B cell (primary cell): ENCODE measurements around the gene QSER1. TPM values are rescaled to one million over a fixed set of nuclear protein-coding genes. Genes with fewer than 3 reads are reported as not detected.

Experiments
- ATAC-seq: fragments of 200-7000 bp; cut with Tn5 transposase; one replicate; pipeline ENCODE4 v1.10.0; 2021; ENCODE audit warnings: low read depth, mild to moderate bottlenecking, moderate number of reproducible peaks, moderate library complexity
- CTCF ChIA-PET: fragments of 350-600 bp; sonication (Branson Sonifier 250); formaldehyde crosslinking; loops from one replicate; lab custom pipeline; 2021; ENCODE audit warnings: antibody characterized with exemption, inconsistent platforms; lab: Charles Lee
- POLR2A ChIA-PET: fragments of 350-600 bp; sonication (Branson Sonifier 250); formaldehyde crosslinking; loops from one replicate; lab custom pipeline; 2021; ENCODE audit warnings: antibody characterized with exemption; lab: Charles Lee
- DNase-seq: peaks from one replicate; pipeline ENCODE4 v3.0.0; 2013
- H2AFZ ChIP-seq: 2 replicates; pipeline ENCODE4 v1.6.1; 2012; ENCODE audit warnings: mild to moderate bottlenecking, low read depth, low read length; ENCODE audit not compliant: insufficient read depth, poor library complexity, severe bottlenecking
- H3K27ac ChIP-seq, 2 donors: 1 replicate in 1 of 2; 2 replicates in 1 of 2; pipeline ENCODE4 v1.5.1; 2012 to 2013; ENCODE audit warnings: low read length in 2 of 2, mild to moderate bottlenecking in 2 of 2, moderate library complexity in 1 of 2
- H3K27me3 ChIP-seq, 4 experiments: fragments of 200-600 bp in 1 of 4; sonication (generic) in 1 of 4; replicated peaks in 1 of 4; 1 replicate in 2 of 4; 2 replicates in 2 of 4; pipeline versions ENCODE4 v1.6.1 to v1.7.0; 2013 to 2016; ENCODE audit warnings: low read length in 3 of 4, mild to moderate bottlenecking in 2 of 4, mixed read lengths in 1 of 4, moderate library complexity in 1 of 4; ENCODE audit not compliant: insufficient read depth in 4 of 4, control insufficient read depth in 3 of 4; ENCODE audit errors: control extremely low read depth in 1 of 4
- H3K36me3 ChIP-seq, 2 experiments: replicated peaks in 1 of 2; 1 replicate in 1 of 2; 2 replicates in 1 of 2; pipeline versions ENCODE4 v1.6.1 to v1.7.1; 2013; ENCODE audit warnings: low read length in 1 of 2; ENCODE audit not compliant: insufficient read depth in 2 of 2, control insufficient read depth in 1 of 2; ENCODE audit errors: control extremely low read depth in 1 of 2, extremely low read depth in 1 of 2
- H3K4me1 ChIP-seq, 2 donors: fragments of 200-600 bp in 1 of 2; sonication (generic) in 1 of 2; 1 replicate in 1 of 2; 2 replicates in 1 of 2; pipeline versions ENCODE4 v1.5.1 to v1.6.1; 2013 to 2017; ENCODE audit warnings: low read length in 2 of 2; ENCODE audit not compliant: control insufficient read depth in 2 of 2, insufficient read depth in 2 of 2
- H3K4me2 ChIP-seq: replicated peaks from 2 replicates; pipeline ENCODE3; 2012; ENCODE audit warnings: mild to moderate bottlenecking, low read depth, low read length; ENCODE audit not compliant: poor library complexity, severe bottlenecking
- H3K4me3 ChIP-seq, 5 experiments: fragments of 200-600 bp in 1 of 5; sonication (generic) in 1 of 5; 1 replicate in 3 of 5; 2 replicates in 2 of 5; pipeline versions ENCODE4 v1.5.1 to v1.7.0; 2011 to 2016; ENCODE audit warnings: low read length in 4 of 5, mild to moderate bottlenecking in 4 of 5, low read depth in 2 of 5, control low read depth in 1 of 5, moderate library complexity in 1 of 5; ENCODE audit not compliant: insufficient read depth in 1 of 5; ENCODE audit errors: control extremely low read depth in 1 of 5, extremely low read depth in 1 of 5
- H3K79me2 ChIP-seq: fragments of 200-600 bp; sonication (generic); one replicate; pipeline ENCODE4 v1.6.0; 2016; ENCODE audit warnings: low read length; ENCODE audit not compliant: control insufficient read depth, insufficient read depth
- H3K9ac ChIP-seq: fragments of 200-600 bp; sonication (generic); 2 replicates; pipeline ENCODE4 v1.6.1; 2017; ENCODE audit warnings: mild to moderate bottlenecking, low read length, moderate library complexity
- H3K9me3 ChIP-seq, 3 donors: one replicate each; pipeline versions ENCODE4 v1.6.1 to v1.7.1; 2013; ENCODE audit warnings: low read length in 2 of 3; ENCODE audit not compliant: control insufficient read depth in 2 of 3, insufficient read depth in 1 of 3; ENCODE audit errors: control extremely low read depth in 1 of 3
- H4K20me1 ChIP-seq: 2 replicates; pipeline ENCODE4 v1.6.0; 2012; ENCODE audit warnings: mild to moderate bottlenecking, low read length; ENCODE audit not compliant: insufficient read depth, control insufficient read depth, poor library complexity, severe bottlenecking
- H3K27ac Mint-ChIP-seq: one replicate; pipeline ENCODE4 v1.8.0; 2021; ENCODE audit warnings: mixed read lengths
- H3K27me3 Mint-ChIP-seq: one replicate; pipeline ENCODE4 v1.8.0; 2021; ENCODE audit warnings: mixed read lengths
- H3K4me1 Mint-ChIP-seq: one replicate; pipeline ENCODE4 v1.8.0; 2021; ENCODE audit warnings: mixed read lengths
- H3K4me3 Mint-ChIP-seq: one replicate; pipeline ENCODE4 v1.8.0; 2021; ENCODE audit warnings: mixed read lengths
- H3K9me3 Mint-ChIP-seq: one replicate; pipeline ENCODE4 v1.8.0; 2022; ENCODE audit warnings: mixed read lengths; ENCODE audit not compliant: insufficient read depth
- EZH2 ChIP-seq: IDR thresholded peaks from 2 replicates; pipeline ENCODE4 v1.6.1; 2012; ENCODE audit warnings: borderline replicate concordance, low read depth, mild to moderate bottlenecking, moderate library complexity, low read length; ENCODE audit not compliant: insufficient read depth, poor library complexity, severe bottlenecking
- WGBS: methylation state at CpG from one replicate; pipeline ENCODE4 v1.1.5; 2013; ENCODE audit warnings: missing lambda C conversion rate; ENCODE audit not compliant: insufficient coverage; 5-methylcytosine and 5-hydroxymethylcytosine counted together
- intact Hi-C: fragments of 100-400 bp; cut with micrococcal nuclease; formaldehyde crosslinking; loops from one replicate; pipeline ENCODE4 v1.10.0; 2022
- polyA minus RNA-seq: library from RNA; depleted of rRNA, polyadenylated mRNA; stranded (reverse); fragments of >200 nt; gene quantifications from 2 replicates; pipeline ENCODE4 v1.2.3, GENCODE V29; 2012
- polyA plus RNA-seq: library from polyadenylated mRNA; depleted of rRNA; stranded (reverse); fragments of >200 nt; gene quantifications from 2 replicates; pipeline ENCODE4 v1.2.3, GENCODE V29; 2012
- total RNA-seq, 2 donors: library from RNA; stranded (reverse); fragments of 120-200 nt in 1 of 2; gene quantifications; 1 replicate in 1 of 2; 2 replicates in 1 of 2; pipeline versions ENCODE4 v1.2.3 to v1.2.4, GENCODE V29; 2013 to 2022
- TF ChIP-seq, protein P1 (sequence below): fragments of 200-600 bp; IDR thresholded peaks from one replicate; pipeline ENCODE4 v1.8.0; 2022; ENCODE audit warnings: antibody characterized with exemption, mild to moderate bottlenecking

The QSER1 gene
- total RNA-seq (23.1 and 24.6 TPM in 2 replicates), polyA plus RNA-seq (2.5 and 3.5 TPM in 2 replicates), polyA minus RNA-seq (4.8 and 8.1 TPM in 2 replicates)
- total RNA-seq (2013), result 11.6 TPM

DNA sequence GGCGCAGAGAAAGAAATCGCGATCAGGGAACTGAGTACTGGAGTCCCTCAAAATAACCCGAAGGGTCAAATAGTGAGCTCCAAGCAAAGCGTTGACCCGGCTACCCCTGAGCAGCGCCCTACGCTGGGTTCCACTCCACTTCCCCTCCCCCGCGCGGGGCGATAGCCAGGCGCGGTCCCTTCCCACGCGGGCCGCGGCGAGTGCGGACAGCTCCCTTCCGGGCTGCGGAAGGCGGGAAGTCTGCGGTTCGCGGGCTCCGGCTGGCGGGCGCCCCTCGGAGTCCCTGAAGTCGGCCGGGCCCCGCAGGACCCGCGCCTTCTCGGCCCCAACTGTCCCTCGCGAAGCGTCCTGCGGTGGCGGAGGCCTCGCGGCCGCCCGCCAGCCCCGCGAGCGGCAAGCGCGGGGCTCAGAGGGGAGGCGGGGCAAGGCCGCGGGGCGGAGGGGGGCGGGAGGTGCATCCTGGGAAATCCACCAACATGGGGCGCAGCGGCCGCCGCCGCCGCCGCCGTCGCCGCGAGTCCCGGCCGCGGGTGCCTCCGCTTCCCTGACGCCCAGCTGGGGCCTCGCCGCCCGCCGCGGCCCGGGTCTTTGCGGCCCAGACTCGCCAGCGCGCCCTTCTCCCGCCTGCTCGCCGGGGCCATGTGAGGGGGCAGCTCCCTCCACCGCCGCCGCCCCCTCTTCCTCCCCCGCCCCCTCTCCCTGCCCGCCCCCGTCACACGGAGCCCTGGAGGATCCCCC is at the start of gene QSER1:
TSS of gene QSER1 (plus strand) at position 457 of the 738 bp plus-strand sequence. CDS start 315 bp downstream, outside the sequence.
- Histone ChIP-seq H3K4me3 (peak within 1 kb of the TSS; percentile 68 to 88 (median 84)), H3K27me3 (no peaks in the 10 kb centered on the region), H3K27ac (peak within 1 kb of the TSS; percentile 61 to 86), H3K9ac (peak within 1 kb of the TSS; percentile 90), H3K79me2 (peaks cover 41% of the 10 kb centered on the region), H3K4me1 (peaks cover 12 to 16% of the 10 kb centered on the region in 2 donors), H3K4me2 (peak within 1 kb of the TSS; percentile 85), H4K20me1 (no peaks in the 10 kb centered on the region), H3K9me3 (peaks cover 0 to 10% (median 0%) of the 10 kb centered on the region in 3 donors), H3K36me3 (no peaks in the 10 kb centered on the region), H2AFZ (peak within 1 kb of the TSS; percentile 95)
- DNase-seq (peak; percentile 88), ATAC-seq (peak; percentile 77)
- H3K27me3 Mint-ChIP-seq, result no peaks in the 10 kb centered on the region
- ChIA-PET CTCF (interaction anchor here (0.6 to 2.9 kb wide), 5 partner anchors 11 to 455 kb away, joined by 3 to 11 read pairs (median 5); no protein-coding TSS in a partner anchor), POLR2A (interaction anchor here (1.1 to 1.9 kb wide), 3 partner anchors 147 to 269 kb away, joined by 3 to 12 read pairs (median 9); partner anchors contain the start of gene TCP11L1)
- H3K4me3 Mint-ChIP-seq, result peak within 1 kb of the TSS; percentile 89
- TF ChIP-seq, protein P1, sequence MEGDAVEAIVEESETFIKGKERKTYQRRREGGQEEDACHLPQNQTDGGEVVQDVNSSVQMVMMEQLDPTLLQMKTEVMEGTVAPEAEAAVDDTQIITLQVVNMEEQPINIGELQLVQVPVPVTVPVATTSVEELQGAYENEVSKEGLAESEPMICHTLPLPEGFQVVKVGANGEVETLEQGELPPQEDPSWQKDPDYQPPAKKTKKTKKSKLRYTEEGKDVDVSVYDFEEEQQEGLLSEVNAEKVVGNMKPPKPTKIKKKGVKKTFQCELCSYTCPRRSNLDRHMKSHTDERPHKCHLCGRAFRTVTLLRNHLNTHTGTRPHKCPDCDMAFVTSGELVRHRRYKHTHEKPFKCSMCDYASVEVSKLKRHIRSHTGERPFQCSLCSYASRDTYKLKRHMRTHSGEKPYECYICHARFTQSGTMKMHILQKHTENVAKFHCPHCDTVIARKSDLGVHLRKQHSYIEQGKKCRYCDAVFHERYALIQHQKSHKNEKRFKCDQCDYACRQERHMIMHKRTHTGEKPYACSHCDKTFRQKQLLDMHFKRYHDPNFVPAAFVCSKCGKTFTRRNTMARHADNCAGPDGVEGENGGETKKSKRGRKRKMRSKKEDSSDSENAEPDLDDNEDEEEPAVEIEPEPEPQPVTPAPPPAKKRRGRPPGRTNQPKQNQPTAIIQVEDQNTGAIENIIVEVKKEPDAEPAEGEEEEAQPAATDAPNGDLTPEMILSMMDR, result no peak
- no peak for TF ChIP-seq EZH2
- intact Hi-C loops, result loop anchor here (1.0 to 10.0 kb wide), 6 partner anchors 147 to 1385 kb away; partner anchors contain the start of genes CAPRIN1, EIF3M, ELP4 and FBXO3
- H3K27ac Mint-ChIP-seq, result peak within 1 kb of the TSS; percentile 94
- no peaks in the 10 kb centered on the region for H3K9me3 Mint-ChIP-seq
- under 1% methylated on average over 84 of the region's 91 CpGs for WGBS
- peaks cover 30% of the 10 kb centered on the region for H3K4me1 Mint-ChIP-seq

DNA sequence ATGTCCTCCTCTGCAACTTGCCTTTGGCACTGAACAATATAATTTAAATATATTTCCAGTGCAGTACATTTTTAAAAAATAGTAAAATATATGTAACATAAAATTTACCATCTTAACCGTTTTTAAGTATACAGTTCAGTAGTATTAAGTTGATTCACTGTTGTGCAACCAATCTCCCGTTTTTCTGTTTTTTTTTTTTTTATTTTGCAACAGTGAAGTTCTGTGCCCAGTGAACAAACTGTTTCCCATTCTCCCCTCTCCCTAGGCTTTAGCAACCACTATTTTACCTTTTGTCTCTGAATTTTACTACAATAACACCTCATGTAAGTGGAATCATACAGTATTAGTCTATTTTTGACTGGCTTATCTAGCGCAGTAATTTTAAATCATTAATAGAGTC is 49.1 kb upstream of the QSER1 start:
- WGBS, result no CpG with 5 or more reads among the region's 3 CpGs
- H3K4me2 ChIP-seq, result no peak overlapping the region
- H4K20me1 ChIP-seq, result no peaks in the 10 kb centered on the region
- H3K9ac ChIP-seq, result no peak overlapping the region
- no peaks in the 10 kb centered on the region for H3K27me3 ChIP-seq
- ATAC-seq (no peak), DNase-seq (no peak)
- Mint-ChIP-seq H3K4me1 (no peaks in the 10 kb centered on the region), H3K4me3 (no peak overlapping the region), H3K27ac (no peak overlapping the region), H3K27me3 (no peaks in the 10 kb centered on the region), H3K9me3 (no peaks in the 10 kb centered on the region)
- H3K79me2 ChIP-seq, result no peaks in the 10 kb centered on the region
- POLR2A ChIA-PET, result no interaction called here
- CTCF ChIA-PET, result interaction anchor here (0.7 kb wide), 1 partner anchor 683 kb away, joined by 3 read pairs; no protein-coding TSS in a partner anchor
- no peaks in the 10 kb centered on the region for H3K4me1 ChIP-seq
- no peak for TF ChIP-seq EZH2
- TF ChIP-seq, protein P1, result no peak
- H3K9me3 ChIP-seq, result no peaks in the 10 kb centered on the region
- no peak overlapping the region for H3K4me3 ChIP-seq
- no peaks in the 10 kb centered on the region for H3K36me3 ChIP-seq
- H2AFZ ChIP-seq, result no peak overlapping the region
- no peak overlapping the region for H3K27ac ChIP-seq
- intact Hi-C loops, result no loop called here
